MM.1S (cell line): ENCODE results near the gene GPC3.

Experiments
- DNase-seq: peaks from one replicate; pipeline ENCODE4 v3.0.0-alpha.2; 2015
- H2AFZ ChIP-seq: fragments of 300-600 bp; sonication (generic); 2 replicates; pipeline ENCODE4 v1.6.0; 2016; ENCODE audit warnings: antibody characterized with exemption, low read length
- H3F3A ChIP-seq: fragments of 300-600 bp; sonication (generic); 2 replicates; pipeline ENCODE4 v1.6.1; 2016; ENCODE audit warnings: mild to moderate bottlenecking, antibody characterized with exemption, low read length, moderate library complexity, mixed read lengths; ENCODE audit not compliant: insufficient read depth
- H3K27ac ChIP-seq: fragments of 300-600 bp; sonication (generic); 2 replicates; pipeline ENCODE4 v1.5.1; 2016; ENCODE audit warnings: mild to moderate bottlenecking, low read length
- H3K27me3 ChIP-seq: fragments of 300-600 bp; sonication (generic); replicated peaks from 2 replicates; pipeline ENCODE4 v1.6.0; 2016; ENCODE audit warnings: low read length; ENCODE audit not compliant: insufficient read depth
- H3K36me3 ChIP-seq: fragments of 300-600 bp; sonication (generic); replicated peaks from 2 replicates; pipeline ENCODE4 v1.6.1; 2016; ENCODE audit warnings: mild to moderate bottlenecking, low read length, mixed read lengths; ENCODE audit not compliant: insufficient read depth
- H3K4me1 ChIP-seq: fragments of 300-600 bp; sonication (generic); 2 replicates; pipeline ENCODE4 v1.6.1; 2016; ENCODE audit warnings: low read length, mixed read lengths
- H3K4me2 ChIP-seq: fragments of 300-600 bp; sonication (generic); 2 replicates; pipeline ENCODE4 v1.6.0; 2016; ENCODE audit warnings: low read depth, low read length
- H3K4me3 ChIP-seq: fragments of 300-600 bp; sonication (generic); 2 replicates; pipeline ENCODE4 v1.5.1; 2016; ENCODE audit warnings: low read length, mixed read lengths
- H3K79me2 ChIP-seq: fragments of 300-600 bp; sonication (generic); 2 replicates; pipeline ENCODE4 v1.6.1; 2016; ENCODE audit warnings: mixed run types, low read length, mixed read lengths
- H3K9ac ChIP-seq: fragments of 300-600 bp; sonication (generic); 2 replicates; pipeline ENCODE4 v1.6.1; 2016; ENCODE audit warnings: low read length, mixed read lengths
- H3K9me2 ChIP-seq: fragments of 300-600 bp; sonication (generic); replicated peaks from 2 replicates; pipeline ENCODE4 v1.6.1; 2016; ENCODE audit warnings: mild to moderate bottlenecking, low read length, mixed read lengths; ENCODE audit not compliant: insufficient read depth
- H3K9me3 ChIP-seq: fragments of 300-600 bp; sonication (generic); replicated peaks from 2 replicates; pipeline ENCODE4 v1.6.1; 2016; ENCODE audit warnings: mild to moderate bottlenecking, low read length, mixed read lengths; ENCODE audit not compliant: insufficient read depth
- H4K20me1 ChIP-seq: fragments of 300-600 bp; sonication (generic); 2 replicates; pipeline ENCODE4 v1.6.1; 2016; ENCODE audit warnings: mild to moderate bottlenecking, low read length, moderate library complexity, mixed read lengths; ENCODE audit not compliant: insufficient read depth
- EZH2 ChIP-seq: fragments of 300-600 bp; sonication (generic); optimal IDR thresholded peaks from 2 replicates; pipeline ENCODE3; 2017; ENCODE audit warnings: low read depth, mild to moderate bottlenecking, antibody characterized with exemption, low read length, mixed read lengths
- EZH2phosphoT487 ChIP-seq: fragments of 300-600 bp; sonication (generic); IDR thresholded peaks from 2 replicates; pipeline ENCODE4 v1.6.1; 2018; ENCODE audit warnings: antibody characterized with exemption, low read length
- TF ChIP-seq, protein P1 (sequence below): fragments of 300-600 bp; sonication (generic); IDR thresholded peaks from 2 replicates; pipeline ENCODE4 v1.5.1; 2016; ENCODE audit warnings: antibody characterized with exemption, low read length, mixed read lengths

GPC3 gene

GRCh38 chrX:133660281-133660680, 325.1 kb downstream of the GPC3 start:
- no peak overlapping the region for H3K9ac ChIP-seq
- no peak overlapping the region for H3K27ac ChIP-seq
- H3K9me2 ChIP-seq: no peaks in the 10 kb centered on the region
- H3K36me3 ChIP-seq: no peaks in the 10 kb centered on the region
- no peak for TF ChIP-seq EZH2phosphoT487
- TF ChIP-seq, protein P1, sequence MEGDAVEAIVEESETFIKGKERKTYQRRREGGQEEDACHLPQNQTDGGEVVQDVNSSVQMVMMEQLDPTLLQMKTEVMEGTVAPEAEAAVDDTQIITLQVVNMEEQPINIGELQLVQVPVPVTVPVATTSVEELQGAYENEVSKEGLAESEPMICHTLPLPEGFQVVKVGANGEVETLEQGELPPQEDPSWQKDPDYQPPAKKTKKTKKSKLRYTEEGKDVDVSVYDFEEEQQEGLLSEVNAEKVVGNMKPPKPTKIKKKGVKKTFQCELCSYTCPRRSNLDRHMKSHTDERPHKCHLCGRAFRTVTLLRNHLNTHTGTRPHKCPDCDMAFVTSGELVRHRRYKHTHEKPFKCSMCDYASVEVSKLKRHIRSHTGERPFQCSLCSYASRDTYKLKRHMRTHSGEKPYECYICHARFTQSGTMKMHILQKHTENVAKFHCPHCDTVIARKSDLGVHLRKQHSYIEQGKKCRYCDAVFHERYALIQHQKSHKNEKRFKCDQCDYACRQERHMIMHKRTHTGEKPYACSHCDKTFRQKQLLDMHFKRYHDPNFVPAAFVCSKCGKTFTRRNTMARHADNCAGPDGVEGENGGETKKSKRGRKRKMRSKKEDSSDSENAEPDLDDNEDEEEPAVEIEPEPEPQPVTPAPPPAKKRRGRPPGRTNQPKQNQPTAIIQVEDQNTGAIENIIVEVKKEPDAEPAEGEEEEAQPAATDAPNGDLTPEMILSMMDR: no peak
- H3K79me2 ChIP-seq: no peaks in the 10 kb centered on the region
- no peaks in the 10 kb centered on the region for H3F3A ChIP-seq
- H3K4me2 ChIP-seq: no peak overlapping the region
- no peaks in the 10 kb centered on the region for H3K4me1 ChIP-seq
- H4K20me1 ChIP-seq: no peaks in the 10 kb centered on the region
- H3K27me3 ChIP-seq: no peaks in the 10 kb centered on the region
- no peak for DNase-seq
- H3K9me3 ChIP-seq: no peaks in the 10 kb centered on the region
- H2AFZ ChIP-seq: no peak overlapping the region
- no peak overlapping the region for H3K4me3 ChIP-seq

GRCh38 chrX:133658293-133658911, 327.0 kb downstream of the GPC3 start:
- Histone ChIP-seq H3K27me3 (no peaks in the 10 kb centered on the region), H3K9ac (no peak overlapping the region), H2AFZ (no peak overlapping the region), H3K36me3 (no peaks in the 10 kb centered on the region), H3K4me2 (no peak overlapping the region), H3K27ac (no peak overlapping the region), H3K79me2 (no peaks in the 10 kb centered on the region), H3K9me3 (no peaks in the 10 kb centered on the region), H3K9me2 (no peaks in the 10 kb centered on the region), H3K4me3 (no peak overlapping the region), H4K20me1 (no peaks in the 10 kb centered on the region), H3K4me1 (no peaks in the 10 kb centered on the region), H3F3A (no peaks in the 10 kb centered on the region)
- no peak for DNase-seq
- TF ChIP-seq EZH2: no peak
- TF ChIP-seq EZH2phosphoT487: no peak
- TF ChIP-seq, protein P1: no peak

- no peak for DNase-seq
- Histone ChIP-seq H3K9me3 (no peaks in the 10 kb centered on the region), H3K27me3 (no peaks in the 10 kb centered on the region), H3K4me1 (no peaks in the 10 kb centered on the region), H3K9ac (no peak overlapping the region), H3K27ac (no peak overlapping the region), H3K9me2 (no peaks in the 10 kb centered on the region), H3K79me2 (no peaks in the 10 kb centered on the region), H3K36me3 (no peaks in the 10 kb centered on the region), H3F3A (no peaks in the 10 kb centered on the region), H3K4me2 (no peak overlapping the region), H4K20me1 (no peaks in the 10 kb centered on the region), H3K4me3 (no peak overlapping the region), H2AFZ (no peak overlapping the region)
- TF ChIP-seq EZH2phosphoT487 (no peak), EZH2 (no peak)
- TF ChIP-seq, protein P1: no peak
These were observed 329.8 kb downstream of the GPC3 start for GRCh38 chrX:133655275-133656265.
